ENCODE measurements around the gene ARAP1. TPM values are rescaled to one million over a fixed set of nuclear protein-coding genes. Genes with fewer than 3 reads are reported as not detected.

The ARAP1 gene
- total and polyA plus RNA-seq, 2 experiments from 2014 or later: 41.5 to 200 TPM

GRCh38 chr11:72745511-72745910 is 6.7 kb downstream of the ARAP1 start:
- H3K4me1 ChIP-seq (ENCODE audit: low read depth): peaks cover 52% of the 10 kb centered on the region
- no peak overlapping the region for H3K4me3 ChIP-seq
- H3K27me3 ChIP-seq: no peaks in the 10 kb centered on the region
- no peak for TF ChIP-seq CTCF (IDR thresholded peaks at IDR 0.05; ENCODE audit: low read depth, low read length)
- H3K27ac ChIP-seq: peak overlapping the region; percentile 55
- DNase-seq (ENCODE audit: low read depth in 1 of 2, low spot score in 1 of 2): no peak
- H3K36me3 ChIP-seq: no peaks in the 10 kb centered on the region
- no peaks in the 10 kb centered on the region for H3K9me3 ChIP-seq (ENCODE audit: low read depth)

GRCh38 chr11:72744474-72744873 is 7.7 kb downstream of the ARAP1 start:
- Histone ChIP-seq H3K27me3 (no peaks in the 10 kb centered on the region), H3K4me1 (ENCODE audit: low read depth) (peaks cover 53% of the 10 kb centered on the region), H3K36me3 (no peaks in the 10 kb centered on the region), H3K9me3 (ENCODE audit: low read depth) (no peaks in the 10 kb centered on the region), H3K4me3 (no peak overlapping the region), H3K27ac (peak overlapping the region; percentile 88)
- no peak for TF ChIP-seq CTCF (IDR thresholded peaks at IDR 0.05; ENCODE audit: low read depth, low read length)
- no peak for DNase-seq (ENCODE audit: low read depth in 1 of 2, low spot score in 1 of 2)

- no peak for TF ChIP-seq CTCF (IDR thresholded peaks at IDR 0.05; ENCODE audit: low read depth, low read length)
- H3K27me3 ChIP-seq: no peaks in the 10 kb centered on the region
- no peaks in the 10 kb centered on the region for H3K9me3 ChIP-seq (ENCODE audit: low read depth)
- DNase-seq (ENCODE audit: low read depth in 1 of 2, low spot score in 1 of 2): no peak
- peak overlapping the region; percentile 88 for H3K27ac ChIP-seq
- H3K4me3 ChIP-seq: no peak overlapping the region
- H3K36me3 ChIP-seq: no peaks in the 10 kb centered on the region
- H3K4me1 ChIP-seq (ENCODE audit: low read depth): peaks cover 61% of the 10 kb centered on the region
Measured at GRCh38 chr11:72743321-72744221, 8.6 kb downstream of the ARAP1 start.

GRCh38 chr11:72742513-72743320 is 9.5 kb downstream of the ARAP1 start:
- no peak for DNase-seq (ENCODE audit: low read depth in 1 of 2, low spot score in 1 of 2)
- Histone ChIP-seq H3K36me3 (no peaks in the 10 kb centered on the region), H3K4me3 (no peak overlapping the region), H3K9me3 (ENCODE audit: low read depth) (no peaks in the 10 kb centered on the region), H3K27me3 (no peaks in the 10 kb centered on the region), H3K4me1 (ENCODE audit: low read depth) (peaks cover 69% of the 10 kb centered on the region), H3K27ac (peak overlapping the region; percentile 88)
- no peak for TF ChIP-seq CTCF (IDR thresholded peaks at IDR 0.05; ENCODE audit: low read depth, low read length)

- Histone ChIP-seq H3K9me3 (ENCODE audit: low read depth) (no peaks in the 10 kb centered on the region), H3K4me1 (ENCODE audit: low read depth) (peaks cover 70% of the 10 kb centered on the region), H3K36me3 (no peaks in the 10 kb centered on the region), H3K27ac (peak overlapping the region; percentile 88), H3K4me3 (no peak overlapping the region), H3K27me3 (no peaks in the 10 kb centered on the region)
- DNase-seq (ENCODE audit: low read depth in 1 of 2, low spot score in 1 of 2): no peak
- no peak for TF ChIP-seq CTCF (IDR thresholded peaks at IDR 0.05; ENCODE audit: low read depth, low read length)
Measured at GRCh38 chr11:72741849-72742512, 10.2 kb downstream of the ARAP1 start.
